ENCODE results near the gene HRH1. TPM values are rescaled to one million over a fixed set of nuclear protein-coding genes. Genes with fewer than 3 reads are reported as not detected.

HRH1 gene
- total and polyA plus RNA-seq, 2 donors (not counting 1 experiment from before 2014, with no cell fraction given): not detected

- no peaks in the 10 kb centered on the region for H3K4me1 Mint-ChIP-seq
- Histone ChIP-seq H3K4me2 (replicated peaks; ENCODE audit: low read depth, low read length, poor library complexity, severe bottlenecking) (no peak overlapping the region), H2AFZ (ENCODE audit: insufficient read depth, low read depth, low read length, poor library complexity, severe bottlenecking) (no peak overlapping the region), H4K20me1 (ENCODE audit: control insufficient read depth, insufficient read depth, low read length, poor library complexity, severe bottlenecking) (no peaks in the 10 kb centered on the region), H3K4me3 (ENCODE audit: control extremely low read depth in 1 of 5, extremely low read depth in 1 of 5, insufficient read depth in 1 of 5, low read depth in 2 of 5, low read length in 4 of 5) (no peak overlapping the region), H3K4me1 (ENCODE audit: control insufficient read depth in 2 of 2, insufficient read depth in 2 of 2, low read length in 2 of 2) (no peaks in the 10 kb centered on the region), H3K36me3 (replicated peaks in 1 of 2; ENCODE audit: control extremely low read depth in 1 of 2, control insufficient read depth in 1 of 2, extremely low read depth in 1 of 2, insufficient read depth in 2 of 2, low read length in 1 of 2) (no peaks in the 10 kb centered on the region), H3K79me2 (ENCODE audit: control insufficient read depth, insufficient read depth, low read length) (no peaks in the 10 kb centered on the region), H3K9ac (ENCODE audit: low read length) (no peak overlapping the region), H3K27me3 (replicated peaks in 1 of 4; ENCODE audit: control extremely low read depth in 1 of 4, control insufficient read depth in 3 of 4, insufficient read depth in 4 of 4, low read length in 3 of 4) (peaks cover 0 to 4% (median 0%) of the 10 kb centered on the region in 4 experiments), H3K9me3 (ENCODE audit: control extremely low read depth in 1 of 3, control insufficient read depth in 2 of 3, insufficient read depth in 1 of 3, low read length in 2 of 3) (peaks cover 0 to 6% (median 0%) of the 10 kb centered on the region in 3 donors), H3K27ac (ENCODE audit: low read length in 2 of 2) (no peak overlapping the region)
- peaks cover 12% of the 10 kb centered on the region for H3K27me3 Mint-ChIP-seq
- TF ChIP-seq CTCF (IDR thresholded peaks at IDR 0.05) (no peak), EZH2 (IDR thresholded peaks at IDR 0.05; ENCODE audit: borderline replicate concordance, insufficient read depth, low read depth, low read length, poor library complexity, severe bottlenecking) (no peak)
- WGBS (ENCODE audit: insufficient coverage): 89% methylated on average over 6 of the region's 7 CpGs
- no peak for DNase-seq
- intact Hi-C loops (cut with micrococcal nuclease): no loop called here
- CTCF ChIA-PET: no interaction called here
- H3K4me3 Mint-ChIP-seq: no peak overlapping the region
- no peak for ATAC-seq (ENCODE audit: low read depth)
- no peak overlapping the region for H3K27ac Mint-ChIP-seq
- POLR2A ChIA-PET: no interaction called here
- H3K9me3 Mint-ChIP-seq (ENCODE audit: insufficient read depth): no peaks in the 10 kb centered on the region
Measured at GRCh38 chr3:11201251-11202019, 47.1 kb downstream of the HRH1 start.

DNA sequence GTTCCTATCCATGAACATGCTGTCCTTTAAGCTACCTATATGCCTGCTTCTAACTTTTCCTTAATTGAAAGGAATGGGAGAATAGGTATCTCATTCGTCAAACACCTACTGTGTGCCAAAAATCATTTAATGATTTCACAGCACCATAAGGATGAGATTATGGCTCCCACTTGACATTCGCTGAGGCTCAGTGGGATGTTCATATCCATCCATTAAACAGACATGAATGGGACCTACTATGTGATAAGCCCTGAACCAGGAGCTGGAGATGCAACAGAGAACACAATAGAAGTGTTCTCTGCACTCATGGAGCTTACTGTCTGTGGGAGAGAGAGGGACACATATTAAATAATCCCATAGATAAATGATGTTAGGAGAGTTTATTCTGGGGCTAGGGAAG is 49.7 kb downstream of the HRH1 start:
- intact Hi-C loops (cut with micrococcal nuclease): no loop called here
- H3K27me3 Mint-ChIP-seq: peaks cover 21% of the 10 kb centered on the region
- no peak for TF ChIP-seq EZH2 (IDR thresholded peaks at IDR 0.05; ENCODE audit: borderline replicate concordance, insufficient read depth, low read depth, low read length, poor library complexity, severe bottlenecking)
- no peak for TF ChIP-seq CTCF (IDR thresholded peaks at IDR 0.05)

More for the DNA sequence above, 49.7 kb downstream of the HRH1 start:
- no peak overlapping the region for H3K27ac Mint-ChIP-seq
- Histone ChIP-seq H3K27ac (ENCODE audit: low read length in 2 of 2) (no peak overlapping the region), H3K27me3 (replicated peaks in 1 of 4; ENCODE audit: control extremely low read depth in 1 of 4, control insufficient read depth in 3 of 4, insufficient read depth in 4 of 4, low read length in 3 of 4) (peaks cover 0 to 4% (median 0%) of the 10 kb centered on the region in 4 experiments), H3K36me3 (replicated peaks in 1 of 2; ENCODE audit: control extremely low read depth in 1 of 2, control insufficient read depth in 1 of 2, extremely low read depth in 1 of 2, insufficient read depth in 2 of 2, low read length in 1 of 2) (no peaks in the 10 kb centered on the region), H2AFZ (ENCODE audit: insufficient read depth, low read depth, low read length, poor library complexity, severe bottlenecking) (no peak overlapping the region), H3K79me2 (ENCODE audit: control insufficient read depth, insufficient read depth, low read length) (no peaks in the 10 kb centered on the region), H3K9ac (ENCODE audit: low read length) (no peak overlapping the region), H4K20me1 (ENCODE audit: control insufficient read depth, insufficient read depth, low read length, poor library complexity, severe bottlenecking) (no peaks in the 10 kb centered on the region), H3K4me3 (ENCODE audit: control extremely low read depth in 1 of 5, extremely low read depth in 1 of 5, insufficient read depth in 1 of 5, low read depth in 2 of 5, low read length in 4 of 5) (no peak overlapping the region), H3K4me1 (ENCODE audit: control insufficient read depth in 2 of 2, insufficient read depth in 2 of 2, low read length in 2 of 2) (no peaks in the 10 kb centered on the region), H3K4me2 (replicated peaks; ENCODE audit: low read depth, low read length, poor library complexity, severe bottlenecking) (no peak overlapping the region), H3K9me3 (ENCODE audit: control extremely low read depth in 1 of 3, control insufficient read depth in 2 of 3, insufficient read depth in 1 of 3, low read length in 2 of 3) (peaks cover 0 to 6% (median 0%) of the 10 kb centered on the region in 3 donors)
- DNase-seq: no peak
- no peak for ATAC-seq (ENCODE audit: low read depth)
- H3K9me3 Mint-ChIP-seq (ENCODE audit: insufficient read depth): no peaks in the 10 kb centered on the region
- H3K4me3 Mint-ChIP-seq: no peak overlapping the region
- ChIA-PET POLR2A (no interaction called here), CTCF (interaction anchor here (0.8 to 3.2 kb wide), 2 partner anchors 144 to 445 kb away, joined by 3 to 23 read pairs; no protein-coding TSS in a partner anchor)
- WGBS (ENCODE audit: insufficient coverage): 100% methylated on average over 1 of the region's 2 CpGs
- no peaks in the 10 kb centered on the region for H3K4me1 Mint-ChIP-seq
